Fibroblast of mammary gland (primary cell): ENCODE data around the gene ELMO3.

Experiments
- DNase-seq: peaks from one replicate; pipeline ENCODE4 v3.0.0-alpha.2; 2010; ENCODE audit warnings: low read depth
- H3K4me3 ChIP-seq: 2 replicates; pipeline ENCODE4 v1.5.1; 2011; ENCODE audit warnings: low read depth, mild to moderate bottlenecking, low read length, moderate library complexity; ENCODE audit not compliant: control insufficient read depth
- TF ChIP-seq, protein P1 (sequence below): conservative IDR thresholded peaks from 2 replicates; pipeline ENCODE4 v1.5.1; 2011; ENCODE audit warnings: low read depth, low read length, inconsistent platforms; ENCODE audit not compliant: control insufficient read depth, insufficient read depth

Gene ELMO3

DNA sequence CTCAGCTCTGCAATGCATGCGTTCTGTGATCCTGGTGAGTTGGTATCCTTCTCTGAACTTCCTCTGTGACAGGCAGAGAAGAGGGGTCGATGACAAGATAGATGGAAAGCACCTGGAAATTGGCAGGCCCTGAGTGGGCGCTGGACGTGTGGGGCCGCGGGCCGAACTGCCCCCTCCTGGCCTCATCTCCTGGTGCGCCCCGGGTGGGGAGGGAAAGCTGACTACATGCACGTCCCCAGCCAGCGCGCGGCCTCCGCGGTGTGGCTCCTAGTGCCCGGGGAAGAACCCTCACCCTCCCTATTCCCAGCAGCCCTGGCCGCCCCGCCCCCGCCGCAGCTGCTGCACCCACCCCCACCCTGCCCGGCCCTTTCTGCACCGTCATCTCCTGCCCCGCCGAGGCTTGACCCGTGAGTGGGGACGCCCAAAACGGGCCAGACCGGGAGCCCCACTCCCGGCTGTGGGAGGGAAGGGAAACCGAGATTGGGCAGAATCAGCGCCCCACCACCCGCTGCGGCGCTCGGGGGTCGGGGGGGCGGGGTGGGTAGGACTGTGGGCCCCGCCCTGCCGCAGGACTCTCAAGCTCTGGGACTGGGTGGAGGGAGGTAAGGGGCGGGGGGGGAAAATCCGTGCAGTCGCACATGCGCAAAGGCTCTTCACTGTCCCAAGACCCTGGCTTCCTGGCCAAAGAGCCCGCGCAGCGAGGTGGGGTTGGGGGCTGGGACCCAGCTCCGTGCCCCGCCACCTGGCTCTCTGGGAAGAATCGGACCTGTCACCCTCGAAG, 28.6 kb upstream of the ELMO3 start, which contains the start of gene NOL3:
TSS of gene NOL3 (plus strand) at position 371 of the 781 bp plus-strand sequence.
- DNase-seq = peak; percentile 72
- TF ChIP-seq, protein P1, sequence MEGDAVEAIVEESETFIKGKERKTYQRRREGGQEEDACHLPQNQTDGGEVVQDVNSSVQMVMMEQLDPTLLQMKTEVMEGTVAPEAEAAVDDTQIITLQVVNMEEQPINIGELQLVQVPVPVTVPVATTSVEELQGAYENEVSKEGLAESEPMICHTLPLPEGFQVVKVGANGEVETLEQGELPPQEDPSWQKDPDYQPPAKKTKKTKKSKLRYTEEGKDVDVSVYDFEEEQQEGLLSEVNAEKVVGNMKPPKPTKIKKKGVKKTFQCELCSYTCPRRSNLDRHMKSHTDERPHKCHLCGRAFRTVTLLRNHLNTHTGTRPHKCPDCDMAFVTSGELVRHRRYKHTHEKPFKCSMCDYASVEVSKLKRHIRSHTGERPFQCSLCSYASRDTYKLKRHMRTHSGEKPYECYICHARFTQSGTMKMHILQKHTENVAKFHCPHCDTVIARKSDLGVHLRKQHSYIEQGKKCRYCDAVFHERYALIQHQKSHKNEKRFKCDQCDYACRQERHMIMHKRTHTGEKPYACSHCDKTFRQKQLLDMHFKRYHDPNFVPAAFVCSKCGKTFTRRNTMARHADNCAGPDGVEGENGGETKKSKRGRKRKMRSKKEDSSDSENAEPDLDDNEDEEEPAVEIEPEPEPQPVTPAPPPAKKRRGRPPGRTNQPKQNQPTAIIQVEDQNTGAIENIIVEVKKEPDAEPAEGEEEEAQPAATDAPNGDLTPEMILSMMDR = no peak
- peak within 1 kb of the TSS; percentile 49 for H3K4me3 ChIP-seq

DNA sequence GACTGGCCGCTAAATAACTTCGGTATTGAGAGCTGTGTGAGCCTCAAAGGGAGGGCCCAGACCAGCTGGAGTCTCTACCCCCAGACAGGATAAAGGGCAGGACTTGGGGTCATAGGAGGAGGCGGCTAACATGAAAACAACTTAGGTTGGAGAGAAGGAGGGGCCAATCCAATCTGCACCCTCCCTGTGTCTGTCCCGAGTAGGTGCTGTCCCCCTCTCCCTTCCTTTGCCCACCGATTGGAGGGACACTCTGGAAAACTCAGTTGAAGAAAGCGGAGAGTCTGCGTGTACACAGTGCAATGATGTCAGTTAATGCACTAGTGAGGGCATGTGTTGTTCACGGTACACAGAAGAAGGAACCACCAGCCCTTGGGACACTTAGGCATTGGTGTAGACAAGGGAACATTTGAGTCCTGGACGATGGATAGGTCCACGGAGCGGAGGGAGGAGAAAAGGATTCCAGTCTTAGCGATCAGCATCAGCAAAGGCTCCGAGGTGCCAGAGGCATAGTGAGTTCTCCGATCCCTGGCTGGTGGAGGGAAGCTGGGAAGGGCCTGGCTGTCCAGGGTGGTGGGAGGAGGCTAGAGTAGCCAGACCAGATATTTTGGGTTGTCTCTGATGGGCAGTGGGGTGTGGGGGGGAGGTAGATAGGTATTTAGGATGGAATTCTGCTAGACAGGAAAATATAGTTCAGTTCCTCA, 27.8 kb upstream of the ELMO3 start:
- H3K4me3 ChIP-seq = peak overlapping the region; percentile 49
- TF ChIP-seq, protein P1 = no peak
- DNase-seq = peak; percentile 48

DNA sequence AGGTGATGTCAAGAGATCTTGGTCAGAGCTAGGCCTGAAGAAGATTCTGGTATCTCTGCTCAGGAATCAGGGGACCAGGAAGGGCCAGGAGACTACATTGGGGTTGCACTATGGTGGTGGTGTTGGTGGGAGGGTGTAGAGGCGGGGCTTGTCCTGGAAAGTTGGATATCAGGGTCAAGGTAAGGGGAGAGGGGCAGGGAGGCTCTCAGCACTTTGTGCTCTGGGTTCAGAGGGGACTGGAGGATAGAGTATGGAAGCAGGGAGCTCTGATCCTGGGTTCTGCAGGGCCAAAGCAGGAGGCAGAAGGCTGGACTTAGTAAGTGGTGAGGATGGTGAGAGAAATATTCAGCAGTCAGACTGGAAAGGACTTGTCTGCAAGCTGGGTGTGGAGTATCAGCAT, 25.6 kb upstream of the ELMO3 start:
- peak overlapping the region; percentile 50 for H3K4me3 ChIP-seq
- TF ChIP-seq, protein P1 = no peak
- DNase-seq = no peak

DNA sequence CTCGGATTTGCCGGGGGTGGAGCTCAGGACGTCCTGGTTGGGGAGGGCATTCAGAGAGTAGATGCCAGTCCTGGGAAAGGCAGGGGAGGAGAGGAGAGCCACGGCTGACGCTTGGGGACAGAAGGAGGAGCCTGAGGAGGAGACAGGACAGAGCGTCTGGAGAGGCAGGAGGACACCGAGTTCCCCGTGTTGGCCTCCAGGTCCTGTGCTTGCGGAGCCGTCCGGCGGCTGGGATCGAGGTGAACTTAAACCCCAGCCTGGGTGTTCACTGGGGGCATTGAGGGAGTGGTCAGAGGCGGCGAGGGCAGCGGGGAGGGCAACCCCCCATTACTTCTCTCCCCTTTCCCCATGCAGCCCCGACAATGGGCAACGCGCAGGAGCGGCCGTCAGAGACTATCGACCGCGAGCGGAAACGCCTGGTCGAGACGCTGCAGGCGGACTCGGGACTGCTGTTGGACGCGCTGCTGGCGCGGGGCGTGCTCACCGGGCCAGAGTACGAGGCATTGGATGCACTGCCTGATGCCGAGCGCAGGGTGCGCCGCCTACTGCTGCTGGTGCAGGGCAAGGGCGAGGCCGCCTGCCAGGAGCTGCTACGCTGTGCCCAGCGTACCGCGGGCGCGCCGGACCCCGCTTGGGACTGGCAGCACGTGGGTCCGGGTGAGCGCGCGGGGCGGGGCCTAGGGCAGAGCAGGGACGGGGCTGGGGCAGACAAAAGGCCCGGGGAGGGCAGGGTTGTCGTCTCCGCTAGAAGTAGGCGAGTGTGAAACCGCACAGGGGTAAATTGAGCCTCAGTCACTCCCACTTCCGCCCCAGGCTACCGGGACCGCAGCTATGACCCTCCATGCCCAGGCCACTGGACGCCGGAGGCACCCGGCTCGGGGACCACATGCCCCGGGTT, 24.9 kb upstream of the ELMO3 start:
- peak; percentile 77 for DNase-seq
- peak overlapping the region; percentile 50 for H3K4me3 ChIP-seq
- TF ChIP-seq, protein P1 = no peak

DNA sequence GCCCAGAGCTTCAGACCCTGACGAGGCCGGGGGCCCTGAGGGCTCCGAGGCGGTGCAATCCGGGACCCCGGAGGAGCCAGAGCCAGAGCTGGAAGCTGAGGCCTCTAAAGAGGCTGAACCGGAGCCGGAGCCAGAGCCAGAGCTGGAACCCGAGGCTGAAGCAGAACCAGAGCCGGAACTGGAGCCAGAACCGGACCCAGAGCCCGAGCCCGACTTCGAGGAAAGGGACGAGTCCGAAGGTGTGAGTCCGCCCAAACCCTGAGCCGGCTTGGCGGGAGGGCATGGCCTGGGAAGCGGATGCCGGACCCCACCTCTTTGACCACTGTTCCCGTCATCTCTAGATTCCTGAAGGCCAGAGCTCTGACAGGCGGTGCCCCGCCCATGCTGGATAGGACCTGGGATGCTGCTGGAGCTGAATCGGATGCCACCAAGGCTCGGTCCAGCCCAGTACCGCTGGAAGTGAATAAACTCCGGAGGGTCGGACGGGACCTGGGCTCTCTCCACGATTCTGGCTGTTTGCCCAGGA, 24.2 kb upstream of the ELMO3 start:
- no peak for DNase-seq
- TF ChIP-seq, protein P1 = no peak
- peak overlapping the region; percentile 50 for H3K4me3 ChIP-seq

DNA sequence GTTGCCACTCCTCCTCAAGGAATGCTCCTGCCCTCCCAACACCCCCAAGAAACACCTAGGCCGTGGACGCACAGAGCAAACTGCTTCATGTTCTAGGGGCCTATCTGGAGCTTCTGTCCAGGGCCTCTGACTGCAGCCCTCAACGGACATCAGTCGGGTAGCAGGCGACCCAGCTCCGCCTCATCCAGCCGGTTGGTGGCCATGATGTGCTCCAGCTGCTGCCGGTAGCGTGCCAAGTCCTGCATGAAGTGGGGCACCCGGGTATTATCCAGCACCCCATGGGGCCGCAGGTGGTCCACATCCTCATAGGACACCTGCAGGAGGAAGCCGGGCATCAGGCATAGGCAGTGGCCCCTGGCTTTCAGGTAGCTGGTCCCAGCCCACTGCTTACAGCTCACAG, 22.3 kb upstream of the ELMO3 start:
- H3K4me3 ChIP-seq = no peak overlapping the region

More for the DNA sequence above, 22.3 kb upstream of the ELMO3 start:
- TF ChIP-seq, protein P1 = no peak
- no peak for DNase-seq
